H9 (cell line): ENCODE measurements around the gene TDRD7. TPM values are rescaled to one million over a fixed set of nuclear protein-coding genes. Genes with fewer than 3 reads are reported as not detected.

Experiments
- DNase-seq: peaks from one replicate; pipeline ENCODE4 v3.0.0-alpha.2; 2017
- H2AFZ ChIP-seq: one replicate; pipeline ENCODE4 v1.6.1; 2013; ENCODE audit warnings: mild to moderate bottlenecking, low read length, control low read depth, moderate library complexity
- H2AK5ac ChIP-seq: 2 replicates; pipeline ENCODE4 v1.6.1; 2013; ENCODE audit warnings: low read length, control low read depth, mixed read lengths; ENCODE audit not compliant: insufficient read length
- H2BK120ac ChIP-seq: one replicate; pipeline ENCODE4 v1.6.1; 2013; ENCODE audit warnings: low read depth, mild to moderate bottlenecking, low read length, control low read depth, inconsistent platforms; ENCODE audit not compliant: poor library complexity, severe bottlenecking
- H2BK12ac ChIP-seq: 2 replicates; pipeline ENCODE4 v1.6.1; 2013; ENCODE audit warnings: low read length, control low read depth, mixed read lengths, low read depth; ENCODE audit not compliant: insufficient read length
- H2BK15ac ChIP-seq: 2 replicates; pipeline ENCODE4 v1.6.1; 2013; ENCODE audit warnings: low read depth, low read length, control low read depth
- H2BK20ac ChIP-seq: one replicate; pipeline ENCODE4 v1.6.1; 2013; ENCODE audit warnings: low read depth, mild to moderate bottlenecking, low read length, control low read depth, inconsistent platforms; ENCODE audit not compliant: poor library complexity, severe bottlenecking
- H2BK5ac ChIP-seq: 2 replicates; pipeline ENCODE4 v1.6.1; 2013; ENCODE audit warnings: low read length, control low read depth, mixed read lengths; ENCODE audit not compliant: insufficient read length
- H3K14ac ChIP-seq: 2 replicates; pipeline ENCODE4 v1.6.1; 2013; ENCODE audit warnings: low read length, control low read depth; ENCODE audit not compliant: insufficient read depth
- H3K18ac ChIP-seq: 2 replicates; pipeline ENCODE4 v1.6.1; 2013; ENCODE audit warnings: low read depth, mild to moderate bottlenecking, mixed read lengths, low read length, control low read depth; ENCODE audit not compliant: insufficient read length
- H3K23ac ChIP-seq: 2 replicates; pipeline ENCODE4 v1.6.1; 2013; ENCODE audit warnings: low read length, control low read depth, mixed read lengths, low read depth; ENCODE audit not compliant: insufficient read length
- H3K23me2 ChIP-seq: 2 replicates; pipeline ENCODE4 v1.6.1; 2013; ENCODE audit warnings: low read depth, mild to moderate bottlenecking, mixed read lengths, low read length, control low read depth; ENCODE audit not compliant: insufficient read length, poor library complexity, severe bottlenecking
- H3K27ac ChIP-seq: 2 replicates; pipeline ENCODE4 v1.5.1; 2013; ENCODE audit warnings: low read length, control low read depth, mixed read lengths, low read depth; ENCODE audit not compliant: insufficient read length
- H3K27me3 ChIP-seq: 2 replicates; pipeline ENCODE4 v1.6.1; 2013; ENCODE audit warnings: low read length, control low read depth, inconsistent platforms; ENCODE audit not compliant: insufficient read depth
- H3K4ac ChIP-seq: 2 replicates; pipeline ENCODE4 v1.6.1; 2013; ENCODE audit warnings: low read depth, mild to moderate bottlenecking, control low read depth, inconsistent platforms, low read length, moderate library complexity
- H3K4me1 ChIP-seq: 2 replicates; pipeline ENCODE4 v1.6.1; 2013; ENCODE audit warnings: low read length, control low read depth, inconsistent platforms; ENCODE audit not compliant: insufficient read depth
- H3K4me2 ChIP-seq: 2 replicates; pipeline ENCODE4 v1.6.1; 2013; ENCODE audit warnings: low read length, control low read depth, mixed read lengths; ENCODE audit not compliant: insufficient read length, insufficient read depth
- H3K56ac ChIP-seq: 2 replicates; pipeline ENCODE4 v1.6.1; 2013; ENCODE audit warnings: low read depth, mild to moderate bottlenecking, mixed read lengths, low read length, control low read depth; ENCODE audit not compliant: insufficient read length
- H3K79me1 ChIP-seq: 2 replicates; pipeline ENCODE4 v1.6.1; 2013; ENCODE audit warnings: low read depth, mild to moderate bottlenecking, moderate library complexity, low read length, control low read depth, inconsistent platforms; ENCODE audit not compliant: insufficient read depth, poor library complexity, severe bottlenecking
- H3K79me2 ChIP-seq: 2 replicates; pipeline ENCODE4 v1.6.1; 2013; ENCODE audit warnings: low read length, control low read depth, inconsistent platforms; ENCODE audit not compliant: insufficient read depth
- H3K9ac ChIP-seq: 2 replicates; pipeline ENCODE4 v1.6.1; 2013; ENCODE audit warnings: low read length, control low read depth, mixed read lengths; ENCODE audit not compliant: insufficient read length; ENCODE audit errors: extremely low read depth
- H3K9me3 ChIP-seq: one replicate; pipeline ENCODE4 v1.6.1; 2013; ENCODE audit warnings: low read depth, low read length, inconsistent platforms; ENCODE audit not compliant: control insufficient read depth
- H3T11ph ChIP-seq: one replicate; pipeline ENCODE4 v1.6.1; 2013; ENCODE audit warnings: mild to moderate bottlenecking, low read length, control low read depth, inconsistent platforms
- H4K20me1 ChIP-seq: one replicate; pipeline ENCODE4 v1.6.1; 2013; ENCODE audit not compliant: control insufficient read depth, insufficient read length, insufficient read depth
- H4K5ac ChIP-seq: 2 replicates; pipeline ENCODE4 v1.6.1; 2013; ENCODE audit warnings: low read depth, mild to moderate bottlenecking, mixed read lengths, low read length, control low read depth; ENCODE audit not compliant: insufficient read length
- H4K8ac ChIP-seq: replicated peaks from 2 replicates; pipeline ENCODE4 v1.6.1; 2013; ENCODE audit warnings: low read length, control low read depth, mixed read lengths, low read depth; ENCODE audit not compliant: insufficient read length
- H4K91ac ChIP-seq: 2 replicates; pipeline ENCODE4 v1.6.1; 2013; ENCODE audit warnings: low read depth, mild to moderate bottlenecking, moderate library complexity, mixed read lengths, low read length, control low read depth; ENCODE audit not compliant: insufficient read length
- H3K27ac Mint-ChIP-seq, 3 experiments: 2 replicates in 2 of 3; 3 replicates in 1 of 3; pipeline ENCODE4 v1.8.0; 2020 to 2021; ENCODE audit warnings: mixed read lengths in 3 of 3, mild to moderate bottlenecking in 1 of 3, moderate library complexity in 1 of 3
- H3K27me3 Mint-ChIP-seq: 2 replicates; pipeline ENCODE4 v1.8.0; 2021; ENCODE audit warnings: low read depth, mild to moderate bottlenecking, moderate library complexity, mixed read lengths
- H3K36me3 Mint-ChIP-seq, 3 experiments: 2 replicates in 2 of 3; 3 replicates in 1 of 3; pipeline ENCODE4 v1.8.0; 2020 to 2021; ENCODE audit warnings: low read depth in 3 of 3, mixed read lengths in 3 of 3; ENCODE audit not compliant: insufficient read depth in 1 of 3
- H3K4me1 Mint-ChIP-seq, 2 experiments: 2 replicates each; pipeline ENCODE4 v1.8.0; 2020; ENCODE audit warnings: mixed read lengths in 2 of 2
- H3K4me3 Mint-ChIP-seq, 2 experiments: 2 replicates in 1 of 2; 3 replicates in 1 of 2; pipeline ENCODE4 v1.8.0; 2020 to 2021; ENCODE audit warnings: mild to moderate bottlenecking in 2 of 2, mixed read lengths in 2 of 2, moderate library complexity in 1 of 2
- H3K9me3 Mint-ChIP-seq, 2 experiments: 2 replicates in 1 of 2; 3 replicates in 1 of 2; pipeline ENCODE4 v1.8.0; 2020; ENCODE audit warnings: mild to moderate bottlenecking in 2 of 2, mixed read lengths in 2 of 2, moderate library complexity in 1 of 2
- WGBS: extraction: QIAGEN DNeasy Blood & Tissue Kit; methylation state at CpG from one replicate; pipeline ENCODE4 v1.1.7; 2013; ENCODE audit warnings: missing lambda C conversion rate, low lambda C conversion rate, mixed read lengths; ENCODE audit not compliant: insufficient read length; ENCODE audit errors: extremely low coverage; 5-methylcytosine and 5-hydroxymethylcytosine counted together
- total RNA-seq: library from RNA; stranded (reverse); gene quantifications from 2 replicates; pipeline ENCODE4 v1.2.1, GENCODE V29; 2021
- TF ChIP-seq, protein P1 (sequence below): fragments of 200-600 bp; sonication (generic); conservative IDR thresholded peaks from 3 replicates; pipeline ENCODE4 v1.8.0; 2021; ENCODE audit warnings: antibody characterized with exemption, mild to moderate bottlenecking

The TDRD7 gene
- total RNA-seq, 1 experiment from 2014 or later: 5.1 TPM

DNA sequence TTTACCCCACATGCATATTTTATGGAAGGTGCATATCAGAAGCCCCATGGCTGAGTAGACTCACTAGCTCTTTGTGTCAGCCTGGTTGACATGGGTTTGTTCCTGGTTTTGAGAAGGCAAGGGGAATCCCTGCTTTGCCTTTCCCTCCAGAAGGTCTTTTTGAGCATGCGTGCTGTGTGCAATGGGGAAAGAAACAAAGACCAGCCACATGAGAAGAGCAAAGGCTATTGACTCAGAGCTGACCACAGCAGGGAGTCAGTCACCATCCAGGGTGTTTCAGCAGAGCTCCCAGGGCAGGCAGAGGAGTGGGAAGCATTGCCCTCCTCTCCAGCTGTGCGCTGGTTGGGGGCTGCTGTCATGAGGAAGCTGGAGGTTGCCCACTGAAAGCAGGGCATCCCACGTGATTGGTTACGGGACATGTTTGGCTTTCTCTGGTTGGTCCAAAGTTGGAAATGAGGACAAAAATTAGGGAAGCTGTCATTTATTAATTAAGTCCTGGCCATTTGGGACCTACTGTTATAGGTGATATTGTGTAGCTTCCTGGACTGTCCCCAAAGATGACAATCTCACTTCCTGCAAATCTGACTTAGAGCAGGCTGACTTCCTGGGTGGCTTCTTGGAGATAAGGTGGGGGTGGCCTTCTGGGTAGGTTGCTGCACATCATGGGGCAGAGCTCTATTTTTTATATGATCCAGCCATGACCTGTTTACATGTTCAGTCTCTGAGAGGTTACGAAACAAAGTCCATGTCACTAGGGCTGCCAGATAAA, 48.9 kb upstream of the TDRD7 start:
- no CpG with 5 or more reads among the region's 5 CpGs for WGBS
- H3K9me3 ChIP-seq: no peaks in the 10 kb centered on the region
- no peak overlapping the region for H3K23ac ChIP-seq

More for the DNA sequence above, 48.9 kb upstream of the TDRD7 start:
- Histone ChIP-seq H3T11ph (no peak overlapping the region), H3K9ac (no peak overlapping the region), H3K14ac (no peak overlapping the region), H3K4me1 (no peaks in the 10 kb centered on the region), H4K5ac (no peak overlapping the region), H2BK15ac (no peak overlapping the region), H4K20me1 (no peaks in the 10 kb centered on the region), H3K4ac (no peak overlapping the region), H3K56ac (no peak overlapping the region), H2BK12ac (no peak overlapping the region), H2AK5ac (no peak overlapping the region), H3K27ac (no peak overlapping the region), H4K8ac (no peak overlapping the region), H3K18ac (no peak overlapping the region), H2BK20ac (no peak overlapping the region), H2BK120ac (no peak overlapping the region), H2BK5ac (no peak overlapping the region), H3K79me1 (no peaks in the 10 kb centered on the region), H4K91ac (no peak overlapping the region), H3K23me2 (no peaks in the 10 kb centered on the region), H3K27me3 (no peaks in the 10 kb centered on the region), H3K4me2 (no peak overlapping the region), H3K79me2 (no peaks in the 10 kb centered on the region), H2AFZ (no peak overlapping the region)
- TF ChIP-seq, protein P1, sequence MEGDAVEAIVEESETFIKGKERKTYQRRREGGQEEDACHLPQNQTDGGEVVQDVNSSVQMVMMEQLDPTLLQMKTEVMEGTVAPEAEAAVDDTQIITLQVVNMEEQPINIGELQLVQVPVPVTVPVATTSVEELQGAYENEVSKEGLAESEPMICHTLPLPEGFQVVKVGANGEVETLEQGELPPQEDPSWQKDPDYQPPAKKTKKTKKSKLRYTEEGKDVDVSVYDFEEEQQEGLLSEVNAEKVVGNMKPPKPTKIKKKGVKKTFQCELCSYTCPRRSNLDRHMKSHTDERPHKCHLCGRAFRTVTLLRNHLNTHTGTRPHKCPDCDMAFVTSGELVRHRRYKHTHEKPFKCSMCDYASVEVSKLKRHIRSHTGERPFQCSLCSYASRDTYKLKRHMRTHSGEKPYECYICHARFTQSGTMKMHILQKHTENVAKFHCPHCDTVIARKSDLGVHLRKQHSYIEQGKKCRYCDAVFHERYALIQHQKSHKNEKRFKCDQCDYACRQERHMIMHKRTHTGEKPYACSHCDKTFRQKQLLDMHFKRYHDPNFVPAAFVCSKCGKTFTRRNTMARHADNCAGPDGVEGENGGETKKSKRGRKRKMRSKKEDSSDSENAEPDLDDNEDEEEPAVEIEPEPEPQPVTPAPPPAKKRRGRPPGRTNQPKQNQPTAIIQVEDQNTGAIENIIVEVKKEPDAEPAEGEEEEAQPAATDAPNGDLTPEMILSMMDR: no peak
- Mint-ChIP-seq H3K36me3 (peaks cover 15 to 32% (median 30%) of the 10 kb centered on the region in 3 experiments; a peak in 6 of 7 replicates), H3K4me3 (no peak overlapping the region), H3K27ac (no peak overlapping the region), H3K9me3 (no peaks in the 10 kb centered on the region; a peak in 1 of 5 replicates), H3K4me1 (peaks cover 19 to 20% of the 10 kb centered on the region in 2 experiments), H3K27me3 (peaks cover 2% of the 10 kb centered on the region; the same call in 1 of the 2 replicates)
- DNase-seq: no peak
